Measurements from ENCODE around the gene PICK1.

Gene PICK1

DNA sequence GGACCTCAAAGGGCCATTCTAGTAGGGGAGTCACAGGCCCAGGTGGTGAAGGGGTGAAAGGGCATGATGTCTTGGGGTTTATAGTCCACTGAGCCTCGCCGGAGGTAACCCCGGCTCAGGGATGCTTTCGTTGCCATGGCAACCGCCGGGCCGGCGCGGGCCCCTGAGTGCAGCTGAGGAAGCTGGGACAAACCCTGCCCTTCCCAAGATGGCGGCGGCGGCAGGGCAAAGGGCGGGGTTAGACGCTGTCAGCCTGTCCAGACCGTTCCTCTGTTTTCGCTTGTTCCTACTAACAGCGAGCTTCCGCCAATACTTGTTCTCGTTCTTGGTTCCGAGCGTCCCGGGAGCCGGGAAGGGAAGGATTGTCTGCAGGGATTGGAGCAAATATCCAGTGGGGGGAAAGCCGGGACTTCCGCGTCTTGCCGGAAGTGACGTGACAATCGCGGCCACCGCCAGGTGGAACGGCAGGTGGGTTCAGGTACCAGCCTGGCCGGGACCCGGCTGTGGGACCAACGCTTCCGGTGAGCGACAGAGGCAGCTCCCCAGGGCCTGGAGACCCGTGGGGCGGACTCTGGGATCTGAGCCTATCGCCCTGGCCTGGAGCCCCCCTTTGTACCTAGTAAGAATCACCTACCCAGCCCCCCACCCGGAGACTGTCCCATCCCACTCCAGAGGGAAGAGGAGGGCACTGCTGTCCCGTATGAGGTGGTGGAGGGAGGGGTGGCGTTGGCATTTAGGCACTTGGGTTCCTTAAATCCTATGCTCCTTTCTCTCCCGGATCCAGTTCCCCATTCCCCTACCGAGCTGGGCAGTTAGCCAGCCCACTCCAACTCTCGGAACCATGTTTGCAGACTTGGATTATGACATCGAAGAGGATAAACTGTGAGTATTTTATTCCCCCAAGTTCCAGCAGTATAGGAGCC is at the start of gene PICK1:
TSS of gene PICK1 (plus strand) at position 436 of the 923 bp plus-strand sequence. CDS start at position 842, 406 bp downstream.
- DNase-seq = peak; percentile 84 to 99 (median 94)
- intact Hi-C loops (cut with DNase I) = no loop called here

GRCh38 chr22:38009000-38009806 is 48.0 kb upstream of the PICK1 start:
- peak in 2 of 10 donors; percentile 37 to 52 for DNase-seq
- intact Hi-C loops (cut with DNase I) = no loop called here

DNA sequence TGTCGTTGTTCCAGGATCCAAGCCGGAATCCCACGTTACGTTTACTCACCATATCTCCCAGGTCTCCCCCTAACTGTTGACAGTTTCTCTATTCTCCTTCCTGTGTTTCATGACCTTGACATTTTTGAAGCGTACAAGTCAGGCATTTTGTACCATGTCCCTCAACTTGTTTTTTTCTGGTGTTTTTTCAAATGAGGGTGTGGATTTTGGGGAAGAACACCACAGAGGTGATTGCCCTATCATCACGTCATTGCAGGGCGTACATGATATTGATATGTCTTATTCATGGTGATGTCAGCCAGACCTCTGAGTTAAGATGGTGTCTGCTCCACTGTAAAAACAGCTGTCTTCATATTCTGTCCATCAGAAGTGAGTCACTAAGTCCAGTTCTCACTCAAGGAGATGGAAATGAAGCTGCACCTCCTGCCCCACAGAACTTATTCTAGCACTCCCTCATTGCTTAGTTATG is 44.6 kb upstream of the PICK1 start:
- no peak for DNase-seq
- intact Hi-C loops (cut with DNase I) = no loop called here

- DNase-seq = no peak
- intact Hi-C loops (cut with DNase I) = no loop called here
Observed at GRCh38 chr22:38014083-38014482, 43.1 kb upstream of the PICK1 start.

GRCh38 chr22:38016182-38017151 is 40.7 kb upstream of the PICK1 start:
- DNase-seq = peak; percentile 78 to 98 (median 90)
- intact Hi-C loops (cut with DNase I) = no loop called here

GRCh38 chr22:38017272-38017920 is 39.8 kb upstream of the PICK1 start:
- intact Hi-C loops (cut with DNase I) = no loop called here

GRCh38 chr22:38017939-38018885 is 39.0 kb upstream of the PICK1 start:
- intact Hi-C loops (cut with DNase I) = no loop called here
- DNase-seq = peak in 2 of 10 donors; percentile 74 to 80

More at GRCh38 chr22:38017272-38017920, 39.8 kb upstream of the PICK1 start:
- peak; percentile 70 to 97 (median 81) for DNase-seq

GRCh38 chr22:38018938-38019827 is 38.0 kb upstream of the PICK1 start:
- intact Hi-C loops (cut with DNase I) = no loop called here
- DNase-seq = peak in 3 of 10 donors; percentile 59 to 92 (median 85)

- DNase-seq = peak in 2 of 10 donors; percentile 12 to 34
Observed at GRCh38 chr22:38021206-38021605, 36.0 kb upstream of the PICK1 start.

DNA sequence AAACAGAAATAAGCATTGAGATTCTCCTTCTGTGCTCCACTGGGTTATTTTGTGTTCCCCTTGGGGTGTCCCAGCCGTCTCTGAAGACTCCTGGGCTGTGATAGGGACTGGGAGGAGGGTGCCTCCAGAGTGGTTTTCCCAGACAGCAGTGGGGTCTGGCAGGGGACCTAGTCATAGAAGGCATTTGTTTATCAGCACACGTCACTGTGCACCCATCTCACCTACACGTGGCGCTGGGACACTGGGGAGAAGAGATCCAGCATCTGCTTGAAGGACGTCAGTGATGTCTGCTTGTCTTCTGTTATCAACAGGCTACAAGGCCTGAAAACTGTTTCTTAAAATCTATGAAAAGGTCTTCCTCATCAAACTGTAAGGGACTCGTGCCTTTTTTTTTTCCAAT is 34.2 kb upstream of the PICK1 start:
- intact Hi-C loops (cut with DNase I) = no loop called here
- DNase-seq = peak in 3 of 10 donors; percentile 22 to 54 (median 40)

More at GRCh38 chr22:38021206-38021605, 36.0 kb upstream of the PICK1 start:
- intact Hi-C loops (cut with DNase I) = no loop called here

DNA sequence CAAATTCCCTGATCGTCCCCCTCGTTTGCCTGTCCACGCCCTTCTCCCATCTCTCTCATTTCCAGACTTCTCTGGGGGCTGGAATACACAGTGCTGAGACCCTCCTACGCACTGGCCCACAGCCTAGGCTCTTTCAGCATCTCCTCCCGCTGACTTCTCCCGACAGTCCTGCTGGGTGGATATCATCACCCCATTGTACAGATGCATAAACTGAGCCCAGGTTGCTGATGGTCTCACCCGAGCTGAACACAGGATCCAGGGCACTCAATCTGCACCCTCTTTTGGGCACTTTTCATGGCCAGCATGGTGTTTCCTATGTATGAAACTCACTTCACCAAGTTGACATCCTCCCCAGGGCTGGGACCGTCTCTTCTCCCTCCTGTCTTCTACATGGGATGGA is 31.7 kb upstream of the PICK1 start:
- intact Hi-C loops (cut with DNase I) = no loop called here
- peak in 2 of 10 donors; percentile 15 to 25 for DNase-seq

- intact Hi-C loops (cut with DNase I) = no loop called here
Observed at GRCh38 chr22:38026130-38027111, 30.8 kb upstream of the PICK1 start.

DNA sequence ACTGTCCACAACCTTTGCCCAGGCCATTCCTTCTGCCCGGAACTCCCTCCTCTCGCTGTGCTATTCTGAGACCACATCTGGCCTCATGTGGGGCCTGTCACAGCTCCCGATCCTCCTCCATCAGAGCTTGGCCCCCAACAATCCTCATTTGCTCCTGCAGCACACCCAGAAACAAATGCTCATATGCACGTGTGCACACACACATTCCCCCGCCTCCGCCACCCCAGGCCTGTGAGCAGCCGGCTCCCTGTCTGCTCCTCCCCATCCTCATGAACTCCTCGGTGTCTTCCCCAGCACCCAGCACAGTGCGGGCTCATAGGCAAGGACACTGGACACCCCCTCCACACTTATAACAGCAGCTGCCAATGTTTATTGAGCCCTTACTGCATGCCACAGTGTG is 29.7 kb upstream of the PICK1 start:
- intact Hi-C loops (cut with DNase I) = no loop called here
- peak in 5 of 10 donors; percentile 50 to 93 (median 86) for DNase-seq

More at GRCh38 chr22:38026130-38027111, 30.8 kb upstream of the PICK1 start:
- DNase-seq = peak in 7 of 10 donors; percentile 51 to 95 (median 78)

DNA sequence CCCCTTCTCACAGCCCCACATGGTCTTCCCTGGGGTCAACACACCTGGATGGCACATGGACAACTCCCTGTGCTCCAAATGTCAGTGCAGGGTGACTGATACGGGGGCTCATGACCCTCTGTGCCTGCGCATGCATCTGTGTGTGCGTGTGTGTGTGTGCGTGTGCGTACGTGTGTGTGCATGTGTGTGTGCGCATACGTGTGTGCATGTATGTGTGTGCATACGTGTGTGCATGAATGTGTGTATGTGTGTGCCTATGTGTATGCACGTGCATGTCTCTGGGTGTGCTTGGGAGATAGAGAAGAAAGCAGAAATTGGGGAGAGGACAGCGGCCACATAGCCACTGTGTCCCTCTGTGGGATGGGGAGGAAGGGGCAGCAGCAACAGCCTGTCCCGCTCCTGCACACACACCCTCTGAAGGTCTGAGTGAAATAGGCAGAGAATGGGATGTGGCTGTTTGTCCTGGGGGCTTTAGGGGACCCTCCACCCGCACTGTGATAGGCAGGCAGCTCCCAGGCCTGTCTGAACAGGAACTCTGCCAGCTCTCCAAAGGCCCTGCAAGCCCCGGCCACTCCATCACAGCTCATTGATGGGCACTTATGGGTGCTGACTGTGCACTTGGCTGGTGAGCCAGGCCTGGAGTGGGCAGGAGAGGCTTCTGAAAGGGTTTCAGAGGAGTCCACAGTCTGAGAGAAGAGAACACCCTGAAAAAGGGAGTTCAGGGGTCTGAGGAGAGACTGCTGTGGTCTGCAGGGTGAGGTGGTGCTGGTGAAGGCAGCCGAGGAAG is 28.7 kb upstream of the PICK1 start:
- intact Hi-C loops (cut with DNase I) = no loop called here
- peak in 3 of 10 donors; percentile 70 to 86 (median 76) for DNase-seq

DNA sequence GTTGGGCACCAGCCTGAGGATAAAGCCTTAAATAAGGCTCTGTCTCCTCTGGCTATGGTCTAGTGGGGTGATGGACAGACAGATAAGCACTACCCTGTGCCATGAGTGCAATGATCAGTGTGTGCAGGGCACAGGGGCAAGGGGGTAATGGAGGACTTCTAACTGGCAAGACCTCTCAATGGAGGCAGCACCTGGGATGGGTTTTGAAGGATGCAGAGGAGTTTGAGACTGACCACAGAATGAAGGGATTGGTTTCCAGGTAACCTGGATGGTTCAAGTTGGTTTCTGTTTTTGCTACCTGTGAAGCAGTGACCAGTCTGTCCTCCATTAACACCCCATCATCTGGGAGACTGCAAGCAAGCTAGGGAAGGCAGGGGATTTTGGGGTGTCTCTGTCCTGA is 27.8 kb upstream of the PICK1 start:
- peak in 1 of 10 donors; percentile 4 for DNase-seq
- intact Hi-C loops (cut with DNase I) = no loop called here
